Measurements from ENCODE around the gene LSM11.
"Not testable (repeated sequence)": the region's sequence is repeated elsewhere in the genome, so short reads cannot be mapped to it uniquely, and the experiment has no call there.

- TF ChIP-seq CTCF (IDR thresholded peaks at IDR 0.05; ENCODE audit: low read depth, low read length); EZH2phosphoT487 (IDR thresholded peaks at IDR 0.05; ENCODE audit: low read depth): not testable (repeated sequence)
These were observed 15.7 kb upstream of the LSM11 start for GRCh38 chr5:157727858-157728257.

Measured in OCI-LY3 (cell line).